ENCODE measurements around the gene DIPK1B. TPM values are rescaled to one million over a fixed set of nuclear protein-coding genes. Genes with fewer than 3 reads are reported as not detected.

Gene DIPK1B
- total RNA-seq, 2 donors from 2014 or later = 4.8 to 6.9 TPM

GRCh38 chr9:136685790-136686533 lies 26.4 kb upstream of the DIPK1B start:
- H3K36me3 ChIP-seq = no peaks in the 10 kb centered on the region
- no peak for DNase-seq (ENCODE audit: low spot score)
- peaks cover 15 to 27% of the 10 kb centered on the region in 2 donors for H3K4me1 ChIP-seq (ENCODE audit: control insufficient read depth in 1 of 2, low read depth in 2 of 2)
- TF ChIP-seq CTCF (IDR thresholded peaks at IDR 0.05) = no peak
- H3K27me3 ChIP-seq (replicated peaks; ENCODE audit: insufficient read depth) = no peaks in the 10 kb centered on the region
- H3K4me3 ChIP-seq = peak overlapping the region; percentile 84
- H3K9me3 ChIP-seq = no peaks in the 10 kb centered on the region
- ATAC-seq (ENCODE audit: insufficient number of reproducible peaks, low FRiP score, low read depth) = no peak
- H3K27ac ChIP-seq = no peak overlapping the region

- H3K36me3 ChIP-seq = no peaks in the 10 kb centered on the region
- peak overlapping the region; percentile 84 for H3K4me3 ChIP-seq
- ATAC-seq (ENCODE audit: insufficient number of reproducible peaks, low FRiP score, low read depth) (no peak), DNase-seq (ENCODE audit: low spot score) (no peak)
- TF ChIP-seq CTCF (IDR thresholded peaks at IDR 0.05) = no peak
- peaks cover 15 to 27% of the 10 kb centered on the region in 2 donors for H3K4me1 ChIP-seq (ENCODE audit: control insufficient read depth in 1 of 2, low read depth in 2 of 2)
- no peaks in the 10 kb centered on the region for H3K9me3 ChIP-seq
- H3K27ac ChIP-seq = peak overlapping the region; percentile 38 to 80
- no peaks in the 10 kb centered on the region for H3K27me3 ChIP-seq (replicated peaks; ENCODE audit: insufficient read depth)
These were observed 25.9 kb upstream of the DIPK1B start for GRCh38 chr9:136686534-136686793.

- Histone ChIP-seq H3K27me3 (replicated peaks; ENCODE audit: insufficient read depth) (no peaks in the 10 kb centered on the region), H3K9me3 (no peaks in the 10 kb centered on the region), H3K36me3 (no peaks in the 10 kb centered on the region), H3K27ac (peak within 1 kb of the TSS; percentile 38 to 80), H3K4me1 (ENCODE audit: control insufficient read depth in 1 of 2, low read depth in 2 of 2) (peaks cover 15 to 27% of the 10 kb centered on the region in 2 donors), H3K4me3 (peak within 1 kb of the TSS; percentile 84)
- ATAC-seq (ENCODE audit: insufficient number of reproducible peaks, low FRiP score, low read depth) (peak; percentile 21), DNase-seq (ENCODE audit: low spot score) (no peak)
- TF ChIP-seq CTCF (IDR thresholded peaks at IDR 0.05) = no peak
These were observed 25.3 kb upstream of the DIPK1B start, which contains the start of gene AGPAT2 for GRCh38 chr9:136686794-136687711. Gene AGPAT2, minus strand, starts transcription at chr9:136687457. Its CDS starts 100 bp downstream, at chr9:136687357.

- H3K27ac ChIP-seq = peak overlapping the region in 1 of 2 donors; percentile 80
- ATAC-seq (ENCODE audit: insufficient number of reproducible peaks, low FRiP score, low read depth) = no peak
These were observed 24.6 kb upstream of the DIPK1B start for GRCh38 chr9:136687721-136688223.

More at GRCh38 chr9:136687721-136688223, 24.6 kb upstream of the DIPK1B start:
- TF ChIP-seq CTCF (IDR thresholded peaks at IDR 0.05) = no peak
- Histone ChIP-seq H3K9me3 (no peaks in the 10 kb centered on the region), H3K4me1 (ENCODE audit: control insufficient read depth in 1 of 2, low read depth in 2 of 2) (peaks cover 15 to 27% of the 10 kb centered on the region in 2 donors), H3K4me3 (peak overlapping the region; percentile 84), H3K36me3 (no peaks in the 10 kb centered on the region), H3K27me3 (replicated peaks; ENCODE audit: insufficient read depth) (no peaks in the 10 kb centered on the region)
- DNase-seq (ENCODE audit: low spot score) = no peak

Data from thoracic aorta (tissue), 2 donors.